ENCODE results near the gene LPA.

DNA sequence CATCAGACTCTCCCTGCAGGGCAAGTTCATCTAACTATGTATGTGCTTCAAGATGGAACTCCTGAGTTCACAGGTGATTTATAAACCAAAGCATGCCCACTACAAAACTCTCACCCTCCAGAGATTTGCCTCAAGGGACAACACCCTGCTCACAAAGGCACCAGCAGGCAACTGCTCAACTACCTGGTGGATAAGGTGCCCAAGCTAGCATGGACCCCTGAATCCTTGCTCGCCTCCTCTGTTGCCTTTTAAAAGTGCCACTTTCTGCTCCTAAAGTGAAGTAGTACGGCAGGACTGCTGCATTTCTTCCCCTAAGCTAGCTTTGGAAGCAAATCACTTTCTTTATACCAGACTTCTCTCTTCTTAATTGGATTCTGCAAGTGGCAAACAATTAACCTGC, 1.2 kb downstream of the LPA start:
- TF ChIP-seq, protein P1, sequence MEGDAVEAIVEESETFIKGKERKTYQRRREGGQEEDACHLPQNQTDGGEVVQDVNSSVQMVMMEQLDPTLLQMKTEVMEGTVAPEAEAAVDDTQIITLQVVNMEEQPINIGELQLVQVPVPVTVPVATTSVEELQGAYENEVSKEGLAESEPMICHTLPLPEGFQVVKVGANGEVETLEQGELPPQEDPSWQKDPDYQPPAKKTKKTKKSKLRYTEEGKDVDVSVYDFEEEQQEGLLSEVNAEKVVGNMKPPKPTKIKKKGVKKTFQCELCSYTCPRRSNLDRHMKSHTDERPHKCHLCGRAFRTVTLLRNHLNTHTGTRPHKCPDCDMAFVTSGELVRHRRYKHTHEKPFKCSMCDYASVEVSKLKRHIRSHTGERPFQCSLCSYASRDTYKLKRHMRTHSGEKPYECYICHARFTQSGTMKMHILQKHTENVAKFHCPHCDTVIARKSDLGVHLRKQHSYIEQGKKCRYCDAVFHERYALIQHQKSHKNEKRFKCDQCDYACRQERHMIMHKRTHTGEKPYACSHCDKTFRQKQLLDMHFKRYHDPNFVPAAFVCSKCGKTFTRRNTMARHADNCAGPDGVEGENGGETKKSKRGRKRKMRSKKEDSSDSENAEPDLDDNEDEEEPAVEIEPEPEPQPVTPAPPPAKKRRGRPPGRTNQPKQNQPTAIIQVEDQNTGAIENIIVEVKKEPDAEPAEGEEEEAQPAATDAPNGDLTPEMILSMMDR (IDR thresholded peaks at IDR 0.05; ENCODE audit: low read depth, low read length), result no peak
- no peak for TF ChIP-seq POLR2A (IDR thresholded peaks at IDR 0.05; ENCODE audit: extremely low read depth, insufficient read length)
- TF ChIP-seq, protein P2, sequence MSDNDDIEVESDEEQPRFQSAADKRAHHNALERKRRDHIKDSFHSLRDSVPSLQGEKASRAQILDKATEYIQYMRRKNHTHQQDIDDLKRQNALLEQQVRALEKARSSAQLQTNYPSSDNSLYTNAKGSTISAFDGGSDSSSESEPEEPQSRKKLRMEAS (IDR thresholded peaks at IDR 0.05; ENCODE audit: low read depth, low read length), result no peak

Measured in NB4 (cell line).